HG03139 (cell line): Measurements from ENCODE around the gene NCAPG.

Experiments
- ATAC-seq: cut with Tn5 transposase; IDR thresholded peaks from one replicate; pipeline ENCODE4 v1.9.1; 2021; ENCODE audit not compliant: unreplicated experiment

NCAPG gene, protein sequence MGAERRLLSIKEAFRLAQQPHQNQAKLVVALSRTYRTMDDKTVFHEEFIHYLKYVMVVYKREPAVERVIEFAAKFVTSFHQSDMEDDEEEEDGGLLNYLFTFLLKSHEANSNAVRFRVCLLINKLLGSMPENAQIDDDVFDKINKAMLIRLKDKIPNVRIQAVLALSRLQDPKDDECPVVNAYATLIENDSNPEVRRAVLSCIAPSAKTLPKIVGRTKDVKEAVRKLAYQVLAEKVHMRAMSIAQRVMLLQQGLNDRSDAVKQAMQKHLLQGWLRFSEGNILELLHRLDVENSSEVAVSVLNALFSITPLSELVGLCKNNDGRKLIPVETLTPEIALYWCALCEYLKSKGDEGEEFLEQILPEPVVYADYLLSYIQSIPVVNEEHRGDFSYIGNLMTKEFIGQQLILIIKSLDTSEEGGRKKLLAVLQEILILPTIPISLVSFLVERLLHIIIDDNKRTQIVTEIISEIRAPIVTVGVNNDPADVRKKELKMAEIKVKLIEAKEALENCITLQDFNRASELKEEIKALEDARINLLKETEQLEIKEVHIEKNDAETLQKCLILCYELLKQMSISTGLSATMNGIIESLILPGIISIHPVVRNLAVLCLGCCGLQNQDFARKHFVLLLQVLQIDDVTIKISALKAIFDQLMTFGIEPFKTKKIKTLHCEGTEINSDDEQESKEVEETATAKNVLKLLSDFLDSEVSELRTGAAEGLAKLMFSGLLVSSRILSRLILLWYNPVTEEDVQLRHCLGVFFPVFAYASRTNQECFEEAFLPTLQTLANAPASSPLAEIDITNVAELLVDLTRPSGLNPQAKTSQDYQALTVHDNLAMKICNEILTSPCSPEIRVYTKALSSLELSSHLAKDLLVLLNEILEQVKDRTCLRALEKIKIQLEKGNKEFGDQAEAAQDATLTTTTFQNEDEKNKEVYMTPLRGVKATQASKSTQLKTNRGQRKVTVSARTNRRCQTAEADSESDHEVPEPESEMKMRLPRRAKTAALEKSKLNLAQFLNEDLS

DNA sequence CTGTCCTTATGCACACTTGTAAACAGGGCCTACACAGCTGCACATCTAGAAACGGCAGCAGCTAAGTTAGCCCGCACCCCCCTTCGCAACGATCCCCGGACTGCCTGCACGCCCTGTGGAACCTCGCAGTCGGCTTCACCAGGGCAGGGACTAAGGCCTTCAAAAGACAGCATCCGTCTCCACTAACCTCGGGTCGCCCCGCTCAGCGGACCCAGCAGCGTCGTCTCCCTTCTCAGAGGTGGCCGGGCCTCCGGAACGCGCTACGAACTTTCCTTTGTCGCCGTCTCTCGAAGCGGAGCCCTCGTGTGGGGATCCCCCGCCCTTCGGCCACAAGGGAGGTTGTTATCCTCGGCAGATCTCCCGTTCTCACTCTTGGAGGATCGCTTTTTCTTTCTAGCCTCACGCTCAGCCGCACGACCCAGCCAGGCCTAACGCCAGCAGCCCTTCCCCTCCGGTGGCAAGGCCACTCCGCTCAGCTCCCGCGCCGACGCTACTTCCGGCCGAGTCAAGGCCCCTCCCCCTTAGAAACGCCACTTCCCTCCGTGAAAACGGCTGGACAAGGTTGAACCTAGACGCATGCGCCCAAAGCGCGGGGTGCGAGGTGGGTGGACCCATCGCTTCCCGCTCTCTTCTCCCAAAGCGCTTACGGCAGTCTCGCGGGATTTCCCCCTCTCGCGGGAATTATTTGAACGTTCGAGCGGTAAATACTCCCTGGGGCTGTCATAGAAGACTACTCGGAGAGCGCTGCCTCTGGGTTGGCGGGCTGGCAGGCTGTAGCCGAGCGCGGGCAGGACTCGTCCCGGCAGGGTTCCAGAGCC, at the start of gene NCAPG, which contains the start of gene DCAF16:
NCAPG (plus strand) TSS at position 720 of the 818 bp plus-strand sequence. CDS start 99 bp downstream, outside the sequence.
DCAF16 (minus strand) TSS at position 498 of the 818 bp plus-strand sequence. CDS start 6,616 bp downstream, outside the sequence.
- peak; percentile 83 for ATAC-seq

DNA sequence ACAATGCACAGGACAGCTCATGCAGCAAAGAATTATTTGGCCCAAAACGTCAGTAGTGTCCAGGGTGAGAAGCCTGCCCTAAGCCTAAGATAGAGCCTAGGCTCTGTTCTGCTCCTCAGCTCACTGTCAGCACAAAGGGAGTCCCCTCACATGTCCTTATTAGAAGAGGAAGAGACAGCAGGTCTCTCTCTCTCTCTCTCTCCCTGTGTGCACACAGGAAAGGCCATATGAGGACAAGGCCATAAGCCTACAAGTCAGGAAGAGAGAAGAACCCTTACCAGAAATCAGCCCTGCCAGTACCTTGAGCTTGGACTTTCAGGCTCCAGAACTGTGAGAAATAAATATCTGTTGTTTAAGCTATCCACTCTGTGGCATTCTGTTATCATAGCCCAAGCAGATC, 49.7 kb upstream of the NCAPG start:
- ATAC-seq = no peak

DNA sequence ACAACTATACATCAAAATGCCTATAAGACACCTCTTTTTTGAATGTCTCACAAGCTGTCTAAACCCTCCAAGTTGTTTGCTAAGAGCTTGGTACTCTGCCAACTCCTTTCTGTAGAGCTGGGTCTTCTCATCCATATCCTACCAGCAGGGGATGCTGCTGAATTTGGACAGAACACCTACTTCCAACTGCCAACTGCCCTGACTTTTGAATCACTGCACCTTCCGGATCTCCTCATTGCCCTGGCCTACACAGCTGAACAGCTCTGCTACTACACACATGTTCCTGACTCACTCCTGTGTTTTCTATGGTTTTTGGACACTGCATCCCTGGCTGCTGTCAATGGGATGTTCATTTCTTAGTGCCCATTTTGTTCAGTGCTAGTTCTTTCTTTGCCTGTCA, 48.1 kb upstream of the NCAPG start:
- no peak for ATAC-seq

DNA sequence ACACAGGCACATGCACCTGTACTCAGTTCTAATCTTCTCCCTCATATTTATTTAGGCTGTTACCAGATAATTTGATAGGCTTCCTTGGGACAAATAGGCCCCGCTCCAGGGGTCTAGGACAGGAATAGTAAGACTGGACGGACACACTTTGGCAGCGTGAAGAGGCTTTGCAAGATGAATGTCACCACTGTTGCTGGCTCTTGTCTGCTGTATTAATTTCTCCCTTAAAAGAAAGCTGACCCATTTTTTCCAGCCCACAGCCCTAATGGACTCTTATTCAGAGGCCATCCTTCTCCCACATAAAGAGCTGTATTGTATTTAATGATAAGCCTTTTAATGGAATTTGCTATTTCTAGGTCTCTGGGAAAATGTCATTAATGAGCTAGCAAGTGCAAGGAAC, 47.4 kb upstream of the NCAPG start:
- ATAC-seq = no peak

DNA sequence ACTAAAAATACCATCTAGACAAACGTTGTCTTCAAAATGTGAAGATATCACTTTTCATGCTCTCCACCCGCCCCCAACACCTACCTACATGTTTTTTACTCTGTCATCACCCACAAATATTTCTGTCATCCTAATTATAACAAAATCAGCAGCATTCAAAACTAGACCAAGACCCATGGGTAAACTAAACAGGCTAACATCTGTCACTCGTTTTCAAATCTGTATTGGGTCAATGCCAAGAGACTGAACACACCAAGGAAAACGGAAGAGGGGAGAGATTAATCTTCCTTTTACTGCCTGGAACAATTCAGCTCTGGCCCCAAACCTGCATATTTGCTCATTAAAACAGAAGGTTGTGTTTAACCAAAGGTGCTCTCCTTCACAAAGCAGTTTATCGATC, 46.8 kb upstream of the NCAPG start:
- ATAC-seq = no peak

DNA sequence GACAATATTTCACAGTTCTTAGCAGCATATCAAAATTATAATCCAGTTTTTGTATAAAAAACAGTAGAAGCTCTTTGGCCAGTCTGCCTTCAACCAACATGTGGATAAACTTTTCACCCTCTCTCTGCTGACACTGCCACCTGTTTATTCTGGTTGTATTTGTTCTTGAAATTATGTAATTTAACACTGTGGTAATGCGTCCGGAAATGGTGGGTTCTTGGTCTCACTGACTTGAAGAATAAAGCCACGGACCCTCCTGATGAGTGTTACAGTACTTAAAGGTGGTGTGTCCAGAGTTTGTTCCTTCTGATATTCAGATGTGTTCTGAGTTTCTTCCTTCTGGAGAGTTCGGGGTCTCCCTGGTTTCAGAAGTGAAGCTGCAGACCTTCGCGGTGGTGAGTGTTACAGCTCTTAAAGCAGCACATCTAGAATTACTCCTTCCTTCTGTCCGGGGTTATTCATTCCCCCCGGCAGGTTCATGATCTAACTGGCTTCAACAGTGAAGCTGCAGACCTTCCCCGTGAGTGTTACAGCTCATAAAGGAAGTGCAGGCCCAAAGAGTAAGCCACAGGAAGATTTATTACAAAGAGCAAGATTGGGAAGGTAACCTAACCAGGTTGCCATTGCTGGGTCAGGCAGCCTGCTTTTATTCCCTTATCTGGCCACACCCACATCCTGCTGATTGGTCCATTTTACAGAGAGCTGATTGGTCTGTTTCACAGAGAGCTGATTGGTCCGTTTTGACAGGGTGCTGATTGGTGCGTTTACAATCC, 45.1 kb upstream of the NCAPG start:
- no peak for ATAC-seq

DNA sequence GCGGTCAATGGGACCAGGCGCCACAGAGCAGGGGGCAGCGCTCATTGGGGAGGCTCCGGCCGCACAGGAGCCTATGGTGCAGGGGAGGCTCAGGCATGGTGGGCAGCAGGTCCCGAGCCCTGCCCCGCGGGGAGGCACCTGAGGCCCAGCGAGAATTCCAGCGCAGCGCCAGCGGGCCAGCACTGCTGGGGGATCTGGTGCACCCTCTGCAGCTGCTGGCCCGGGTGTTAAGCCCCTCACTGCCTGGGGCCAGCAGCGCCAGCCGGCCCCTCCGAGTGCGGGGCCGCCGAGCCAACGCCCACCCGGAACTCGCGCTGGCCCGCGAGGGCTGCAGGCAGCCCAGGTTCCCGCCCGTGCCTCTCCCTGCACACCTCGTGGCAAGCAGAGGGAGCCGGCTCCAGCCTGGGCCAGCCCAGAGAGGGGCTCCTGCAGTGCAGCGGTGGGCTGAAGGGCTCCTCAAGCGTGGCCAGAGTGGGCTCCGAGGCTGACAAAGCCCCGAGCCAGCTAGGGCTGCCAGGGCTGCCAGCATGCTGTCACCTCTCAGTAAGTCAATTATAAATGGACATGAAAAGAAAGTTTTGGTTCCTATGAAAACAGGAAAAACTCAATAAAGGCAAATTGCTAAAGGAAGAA, 43.8 kb upstream of the NCAPG start:
- no peak for ATAC-seq

DNA sequence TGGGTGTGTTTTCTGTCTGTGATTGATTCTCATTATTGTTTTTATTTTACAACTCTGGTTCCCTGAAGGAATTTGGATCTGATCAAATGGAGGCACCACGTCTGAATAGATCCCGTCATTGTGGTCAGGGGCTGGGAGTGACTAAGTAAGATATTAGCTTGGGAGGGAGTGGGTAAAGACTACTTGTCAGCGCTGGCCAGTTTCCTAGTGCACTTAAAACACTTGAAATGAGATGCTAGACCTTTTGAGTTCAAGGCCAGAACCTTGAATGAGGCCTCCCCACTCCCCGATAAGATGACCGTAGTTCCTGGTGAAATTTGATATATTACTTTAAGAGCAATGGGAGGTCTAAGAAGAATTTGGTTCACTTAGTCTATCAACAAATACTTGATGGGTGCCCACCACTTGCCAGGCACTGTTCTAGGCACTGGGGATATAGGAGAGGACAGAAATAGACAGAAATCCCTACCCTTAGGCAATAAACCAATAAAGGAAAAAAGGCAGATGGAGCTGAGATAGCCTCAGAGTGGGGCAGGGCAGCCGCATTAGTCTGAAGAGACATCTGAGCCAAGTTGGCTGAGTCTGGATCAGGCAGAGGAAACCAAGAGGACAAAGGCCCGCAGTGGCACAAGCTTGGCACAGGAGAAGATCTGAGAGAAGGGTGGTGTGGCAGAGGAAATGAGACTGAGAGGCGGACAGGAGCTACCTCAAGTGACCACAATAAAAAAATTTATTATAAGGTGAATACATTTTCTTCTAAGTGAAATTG, 41.2 kb upstream of the NCAPG start:
- no peak for ATAC-seq

DNA sequence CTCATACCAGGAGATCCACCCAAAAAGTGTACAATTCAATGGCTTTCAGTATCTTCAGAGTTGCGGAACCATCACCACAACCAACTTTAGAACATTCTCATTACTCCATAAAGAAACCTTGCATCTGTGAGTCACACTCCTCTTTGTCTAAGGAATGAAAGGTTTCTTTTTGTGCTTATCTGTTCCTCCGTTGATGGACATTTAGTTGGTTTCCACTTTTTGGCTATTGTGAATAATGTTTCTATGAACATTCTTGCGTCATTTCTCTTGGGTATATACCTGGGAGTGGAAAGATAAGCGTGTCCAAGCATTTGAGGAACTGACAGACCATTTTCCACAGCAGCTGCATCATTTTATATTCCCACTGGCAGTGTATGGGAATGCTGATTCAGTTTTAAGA, 39.9 kb upstream of the NCAPG start:
- no peak for ATAC-seq

DNA sequence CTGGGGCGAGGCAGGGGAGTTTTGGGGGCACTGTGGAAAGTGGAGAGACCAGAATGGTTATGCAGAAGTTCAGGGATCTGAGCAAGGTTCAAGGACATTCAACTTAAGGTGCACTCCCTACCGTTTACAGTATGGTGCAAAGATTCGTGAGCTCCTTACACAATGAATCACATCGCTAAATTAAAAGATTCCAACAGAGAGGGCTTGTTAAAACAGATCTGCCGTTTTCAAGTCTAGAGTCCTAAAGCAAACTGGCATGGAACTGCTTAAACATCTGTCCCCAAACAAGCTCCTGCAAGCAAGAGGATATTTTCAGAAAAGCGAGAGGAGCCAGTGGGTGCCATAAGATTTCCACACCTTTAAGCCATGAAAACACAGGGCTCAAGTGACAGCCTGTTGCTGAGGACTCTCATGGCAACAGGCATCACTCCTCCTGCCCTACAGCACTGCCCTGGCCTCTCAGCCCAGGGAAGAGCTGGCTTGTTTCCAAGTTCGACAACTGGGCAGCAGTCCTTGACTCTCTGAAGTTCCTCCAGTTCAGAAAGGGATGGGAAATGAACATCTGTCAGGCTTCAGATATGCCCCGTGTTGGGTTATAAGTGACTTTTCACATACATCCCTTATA, 39.4 kb upstream of the NCAPG start:
- no peak for ATAC-seq

DNA sequence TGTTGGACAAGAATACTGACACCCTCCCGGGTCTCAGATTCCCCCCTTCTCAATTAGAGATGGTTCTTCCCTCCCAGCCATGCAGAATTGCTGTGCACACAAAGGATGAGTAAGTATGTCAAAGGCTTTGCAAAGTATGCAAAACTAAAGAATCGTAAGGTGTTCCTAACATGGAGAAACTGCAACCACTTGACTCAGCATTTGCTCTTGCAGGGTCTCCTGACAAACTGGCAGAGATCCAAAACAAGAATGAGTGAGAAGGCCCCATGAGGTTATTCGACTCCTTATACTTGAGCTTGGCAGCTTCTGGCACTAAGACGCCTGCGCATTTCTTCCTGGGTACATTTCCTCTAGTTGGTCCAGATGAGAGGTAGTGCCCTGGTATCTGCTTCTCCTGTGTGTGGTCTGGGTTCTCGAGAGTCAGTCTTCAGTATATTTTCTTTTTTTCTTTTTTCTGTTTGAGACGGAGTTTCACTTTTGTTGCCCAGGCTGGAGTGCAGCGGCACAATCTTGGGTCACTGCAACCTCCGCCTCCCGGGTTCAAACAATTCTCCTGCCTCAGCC, 37.6 kb upstream of the NCAPG start:
- no peak for ATAC-seq

DNA sequence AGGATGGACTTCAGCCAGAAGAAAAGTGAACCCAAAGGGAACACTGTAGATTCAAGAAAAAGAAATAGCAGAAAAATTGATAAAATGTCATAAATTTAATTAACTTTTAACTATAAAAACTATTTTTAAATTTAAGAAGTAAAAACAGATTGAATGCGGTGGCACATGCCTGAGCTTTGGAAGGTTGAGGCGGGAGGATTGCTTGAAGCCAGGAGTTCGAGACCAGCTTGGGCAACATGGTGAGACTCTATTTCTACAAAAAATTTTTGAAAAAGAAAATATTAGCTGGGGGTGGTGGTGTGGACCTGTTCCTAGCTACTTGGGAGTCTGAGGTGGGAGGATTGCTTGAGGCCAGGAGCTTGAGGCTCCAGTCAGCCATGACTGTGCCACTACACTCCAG, 32.3 kb upstream of the NCAPG start:
- no peak for ATAC-seq

DNA sequence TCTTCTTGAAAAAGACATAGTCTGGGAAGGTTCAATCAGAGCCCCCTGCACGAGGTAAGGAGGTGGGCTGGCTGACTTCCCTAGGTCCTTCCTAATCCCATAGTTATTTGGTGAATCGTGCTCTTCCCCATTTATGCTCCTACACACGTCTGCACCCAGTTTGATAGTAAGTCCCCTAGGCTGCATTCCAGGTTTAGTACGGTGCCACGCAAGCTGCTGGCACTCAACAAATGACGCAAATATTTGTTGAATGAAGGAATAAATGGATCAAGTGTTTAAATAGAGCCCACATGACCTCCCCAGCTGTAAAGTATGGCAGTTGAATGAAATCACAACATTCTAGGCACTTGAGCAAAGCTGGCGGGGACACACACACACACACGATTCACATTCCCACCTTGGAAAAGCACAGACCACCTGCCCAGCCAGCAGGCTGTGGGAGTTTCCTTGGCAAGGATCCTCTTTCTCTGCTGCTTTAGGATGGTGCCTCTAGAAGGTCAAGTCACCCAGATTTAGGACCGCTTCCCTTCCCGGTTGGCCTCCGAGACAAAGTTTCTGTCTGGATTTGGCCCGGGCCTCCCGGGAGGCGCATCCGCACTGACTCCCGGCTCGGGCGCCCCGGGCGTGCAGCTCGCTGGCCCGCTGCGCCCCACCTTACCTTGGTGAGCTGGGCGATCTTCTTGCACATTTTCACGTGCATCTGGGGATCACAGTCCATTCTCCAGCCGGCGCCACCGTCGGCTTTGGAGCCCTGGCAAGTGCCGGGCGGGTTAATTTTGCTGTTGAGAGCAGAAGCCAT, 30.1 kb upstream of the NCAPG start:
- ATAC-seq = no peak

DNA sequence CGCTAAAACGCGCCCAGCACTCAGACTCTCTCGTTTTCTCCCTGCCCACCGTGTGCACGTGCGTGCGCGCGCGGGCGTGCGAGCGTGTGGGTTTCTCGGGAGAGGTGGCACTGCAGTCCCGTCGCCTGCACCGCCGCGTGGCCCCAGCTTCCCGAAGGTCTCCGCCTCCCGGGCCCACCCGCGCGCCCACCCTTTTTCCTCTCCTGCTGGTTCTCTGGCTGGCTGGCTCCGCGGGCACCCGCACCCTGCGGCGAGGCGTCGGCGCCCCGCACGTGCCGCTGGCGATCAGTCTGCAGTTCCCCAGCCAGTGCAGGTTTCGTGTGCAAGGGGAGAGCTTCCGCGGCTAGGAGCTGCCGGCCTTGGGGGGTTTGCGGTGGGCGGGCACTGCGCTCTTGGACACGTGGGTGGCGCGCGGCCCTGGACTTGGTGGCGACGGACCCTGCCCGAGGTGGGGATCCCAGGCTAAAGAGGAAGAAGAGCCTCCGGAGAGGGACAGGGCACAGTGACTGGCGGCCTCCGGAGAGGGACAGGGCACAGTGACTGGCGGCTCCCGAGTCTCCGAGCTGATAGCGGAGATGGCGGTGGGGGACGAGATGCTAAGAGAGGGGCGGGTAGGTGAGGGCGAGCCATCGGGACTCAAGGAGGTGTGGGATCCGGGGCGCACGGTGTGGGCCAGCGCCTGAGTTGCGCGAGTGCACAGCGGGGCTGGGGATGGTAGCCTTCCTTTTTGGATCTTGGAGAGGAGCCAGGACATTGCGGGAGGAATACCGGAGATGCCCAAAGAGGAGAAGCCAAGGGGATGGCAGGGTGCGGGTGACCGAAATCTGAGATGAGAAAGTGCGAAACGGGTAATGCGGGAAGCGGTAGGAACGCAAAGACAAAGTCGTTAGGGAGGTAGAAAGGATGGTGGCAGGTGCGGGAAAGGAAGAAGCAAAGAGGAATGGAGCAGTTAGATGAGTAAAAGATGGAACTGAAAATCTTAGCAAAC, 29.2 kb upstream of the NCAPG start, which contains the start of gene FAM184B:
FAM184B (minus strand) TSS at position 322 of the 988 bp plus-strand sequence. CDS start 322 bp downstream, outside the sequence.
- ATAC-seq = no peak

DNA sequence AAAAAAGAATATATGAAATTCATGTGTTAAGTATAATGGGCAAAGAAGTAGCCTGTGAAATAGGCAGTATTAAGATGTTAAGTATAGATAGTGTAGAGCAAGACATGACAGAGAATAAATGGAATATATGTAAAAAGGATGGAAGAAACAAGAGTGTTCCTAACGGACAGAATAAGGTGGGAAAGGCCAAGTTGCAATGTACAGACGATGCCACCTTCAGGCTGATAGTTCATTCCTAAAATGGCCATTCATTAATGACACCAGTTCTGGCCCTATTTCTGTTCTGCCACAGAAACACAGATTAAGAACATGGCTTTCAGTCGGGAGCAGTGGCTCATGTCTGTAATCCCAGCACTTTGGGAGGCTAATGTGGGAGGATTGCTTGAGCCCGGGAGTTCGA, 24.9 kb upstream of the NCAPG start:
- ATAC-seq = no peak

DNA sequence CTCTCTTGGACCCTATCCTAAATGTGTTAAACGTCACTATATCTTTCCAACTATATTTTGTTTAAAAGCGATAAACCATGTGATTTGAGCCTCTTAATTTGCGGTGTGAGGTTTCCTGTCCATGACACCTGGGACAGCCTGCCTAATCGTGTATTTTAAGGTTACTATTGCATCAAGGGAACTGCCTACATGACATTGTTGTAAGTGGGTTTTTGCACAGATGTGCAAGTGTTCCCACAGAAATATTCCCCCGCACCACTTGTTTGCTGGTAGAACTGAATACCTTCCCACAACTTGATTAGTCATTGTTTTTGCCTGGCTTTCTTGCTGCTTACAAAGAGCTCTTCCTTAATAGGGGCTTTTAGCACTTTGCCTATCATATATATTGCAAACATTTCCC, 24.2 kb upstream of the NCAPG start:
- no peak for ATAC-seq
